GM21367 (cell line): ENCODE measurements around the gene LRP8.
"Not testable (repeated sequence)": the region's sequence is repeated elsewhere in the genome, so short reads cannot be mapped to it uniquely, and the experiment has no call there.

ENCODE experiments used
- ATAC-seq: cut with Tn5 transposase; IDR thresholded peaks from one replicate; pipeline ENCODE4 v1.9.1; 2021; ENCODE audit not compliant: unreplicated experiment

The LRP8 gene

DNA sequence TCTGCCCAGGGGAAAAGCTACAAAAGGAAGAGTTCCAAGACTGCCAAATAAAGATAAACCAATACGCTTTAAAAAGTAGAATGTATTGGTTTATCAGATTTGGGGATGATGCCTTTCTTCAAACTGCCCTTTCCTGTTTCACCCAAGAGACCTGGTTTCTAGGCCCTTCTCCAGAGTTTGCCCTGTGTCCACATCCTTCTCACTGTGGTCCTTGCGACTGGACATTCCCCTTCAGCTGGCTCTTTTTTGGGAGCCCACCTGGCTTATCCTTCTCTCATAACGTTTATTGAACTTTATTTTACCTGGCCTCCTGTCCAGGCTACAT, 106.9 kb downstream of the LRP8 start:
- no peak for ATAC-seq

DNA sequence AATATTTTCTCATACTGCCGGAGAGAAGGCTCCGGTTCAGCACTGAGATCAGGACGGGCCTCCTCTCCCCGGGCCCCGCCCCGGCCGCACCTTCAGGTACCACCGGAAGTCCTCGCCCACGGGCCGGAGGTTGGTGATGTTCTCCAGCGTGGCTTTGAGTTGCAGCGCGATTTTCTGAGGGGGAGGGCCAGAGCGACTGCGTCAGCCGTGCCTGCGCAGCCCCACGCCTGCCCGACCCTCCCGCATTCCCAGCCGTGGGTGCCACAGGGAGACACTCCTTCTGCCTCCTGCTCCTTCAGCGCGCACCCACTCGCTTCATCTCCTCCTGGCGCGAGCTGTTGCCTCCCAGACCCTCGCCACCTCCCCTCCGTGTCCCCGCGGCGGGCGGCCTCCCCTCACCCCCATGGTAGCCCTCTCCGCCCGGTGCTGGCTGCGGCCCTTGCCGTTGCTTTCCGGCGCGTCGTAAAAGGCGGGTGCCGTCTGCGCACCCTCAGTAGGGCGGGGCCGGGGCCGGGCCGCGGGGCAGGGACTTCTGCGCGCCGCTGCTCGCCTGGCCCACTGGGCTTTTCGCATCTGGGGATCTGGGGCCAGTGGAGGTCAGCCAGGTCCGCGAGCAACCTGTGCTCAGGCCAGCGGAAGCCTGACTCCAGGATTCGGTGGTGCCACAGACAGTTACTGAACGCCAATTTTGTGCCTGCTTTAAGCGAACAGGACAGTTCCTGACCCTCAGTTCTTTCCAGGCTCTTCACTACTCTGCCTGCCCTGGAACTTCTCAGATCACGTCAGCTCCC, 107.5 kb downstream of the LRP8 start, which contains the start of gene CZIB:
TSS of gene CZIB (minus strand) at position 464 of the 791 bp plus-strand sequence. CDS start at position 405, 59 bp downstream.
- ATAC-seq, result peak; percentile 91

- no peak for ATAC-seq
Observed at GRCh38 chr1:53219711-53220110, 108.2 kb downstream of the LRP8 start.

DNA sequence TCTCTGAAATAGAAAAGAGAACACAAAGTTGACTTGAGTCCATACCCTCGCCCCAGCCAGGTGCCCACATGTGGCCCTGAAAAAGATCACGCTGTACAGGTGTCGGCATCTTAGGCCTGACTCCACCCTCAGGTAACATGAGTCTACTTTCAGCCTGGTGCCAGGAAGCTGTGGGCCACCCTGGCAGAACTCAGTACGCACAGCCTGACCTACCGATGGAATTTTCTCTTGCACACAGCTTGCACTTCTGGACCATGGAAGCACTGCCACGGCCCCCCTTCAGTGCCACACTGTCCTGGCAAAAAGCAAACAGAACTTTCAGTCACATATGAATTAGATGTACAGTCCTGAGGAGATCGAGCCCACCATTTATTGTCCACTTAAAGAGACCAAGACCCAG, 109.7 kb downstream of the LRP8 start:
- ATAC-seq, result no peak

DNA sequence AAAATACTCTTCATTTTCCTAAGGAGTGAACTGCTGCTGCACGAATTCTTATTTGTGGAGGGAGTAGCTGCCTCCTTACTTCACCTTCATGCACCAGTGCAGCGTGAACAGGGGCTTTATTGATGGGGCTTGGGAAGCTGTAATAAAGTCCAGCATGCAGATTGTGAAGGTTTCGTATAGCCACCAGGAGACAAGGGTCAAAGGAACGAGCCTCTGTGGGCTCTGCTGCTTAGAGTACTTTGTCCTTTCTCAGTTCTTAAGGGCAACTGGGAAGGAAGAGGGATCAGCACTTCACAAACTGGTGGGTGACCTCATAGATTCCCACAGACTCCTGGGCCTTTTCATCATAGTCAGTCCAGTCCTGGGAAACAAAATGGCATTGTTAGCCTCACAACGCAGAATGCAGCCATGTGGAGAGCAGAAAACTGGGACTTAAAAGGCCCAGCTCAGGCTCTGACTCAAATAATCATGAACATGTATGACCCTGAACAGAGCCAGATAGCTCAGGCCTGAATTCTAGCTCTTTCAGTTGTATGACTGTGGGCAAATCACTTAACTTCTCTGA, 113.4 kb downstream of the LRP8 start:
- ATAC-seq, result no peak

DNA sequence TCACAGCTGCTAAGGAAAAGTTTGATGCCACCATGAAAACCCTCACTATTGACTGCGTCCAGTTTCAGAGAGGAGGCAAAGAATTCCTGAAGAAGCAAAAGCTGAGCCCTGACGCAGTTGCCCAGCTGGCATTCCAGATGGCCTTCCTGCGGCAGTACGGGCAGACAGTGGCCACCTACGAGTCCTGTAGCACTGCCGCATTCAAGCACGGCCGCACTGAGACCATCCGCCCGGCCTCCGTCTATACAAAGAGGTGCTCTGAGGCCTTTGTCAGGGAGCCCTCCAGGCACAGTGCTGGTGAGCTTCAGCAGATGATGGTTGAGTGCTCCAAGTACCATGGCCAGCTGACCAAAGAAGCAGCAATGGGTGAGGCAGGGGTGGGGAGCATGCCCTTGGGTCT, 116.9 kb downstream of the LRP8 start:
- ATAC-seq, result no peak

DNA sequence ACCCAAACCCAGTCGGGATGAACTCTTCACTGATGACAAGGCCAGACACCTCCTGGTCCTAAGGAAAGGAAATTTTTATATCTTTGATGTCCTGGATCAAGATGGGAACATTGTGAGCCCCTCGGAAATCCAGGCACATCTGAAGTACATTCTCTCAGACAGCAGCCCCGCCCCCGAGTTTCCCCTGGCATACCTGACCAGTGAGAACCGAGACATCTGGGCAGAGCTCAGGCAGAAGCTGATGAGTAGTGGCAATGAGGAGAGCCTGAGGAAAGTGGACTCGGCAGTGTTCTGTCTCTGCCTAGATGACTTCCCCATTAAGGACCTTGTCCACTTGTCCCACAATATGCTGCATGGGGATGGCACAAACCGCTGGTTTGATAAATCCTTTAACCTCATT, 117.5 kb downstream of the LRP8 start:
- no peak for ATAC-seq

- ATAC-seq, result no peak
Observed at GRCh38 chr1:53207726-53208125, 120.1 kb downstream of the LRP8 start.

DNA sequence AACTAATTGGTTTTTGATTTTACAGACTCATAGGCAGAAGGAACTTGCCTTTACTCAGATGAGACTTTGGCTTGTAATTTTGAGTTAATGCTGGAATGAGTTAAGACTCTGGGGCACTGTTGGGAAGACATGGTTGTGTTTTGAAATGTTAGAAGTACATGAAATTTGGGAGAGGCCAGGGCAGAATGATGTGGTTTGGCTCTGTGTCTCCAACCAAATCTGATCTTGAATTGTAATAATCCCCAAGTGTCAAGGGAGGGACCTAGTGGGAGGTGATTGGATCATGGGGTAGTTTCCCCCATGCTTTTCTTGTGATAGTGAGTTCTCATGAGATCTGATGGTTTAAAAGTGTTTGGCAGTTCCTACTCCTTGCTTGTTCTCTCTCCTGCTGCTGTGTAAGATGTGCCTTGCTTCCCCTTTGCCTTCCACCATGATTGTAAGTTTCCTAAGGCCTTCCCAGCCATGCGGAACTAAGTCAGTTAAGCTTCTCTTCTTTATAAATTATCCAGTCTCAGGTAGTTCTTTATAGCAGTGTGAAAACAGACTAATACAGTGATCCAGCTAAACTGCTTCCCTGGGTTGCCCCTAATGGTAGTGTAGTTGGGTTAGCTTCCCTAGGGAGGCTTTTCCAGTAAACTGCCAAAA, 121.0 kb downstream of the LRP8 start:
- ATAC-seq, result no peak

DNA sequence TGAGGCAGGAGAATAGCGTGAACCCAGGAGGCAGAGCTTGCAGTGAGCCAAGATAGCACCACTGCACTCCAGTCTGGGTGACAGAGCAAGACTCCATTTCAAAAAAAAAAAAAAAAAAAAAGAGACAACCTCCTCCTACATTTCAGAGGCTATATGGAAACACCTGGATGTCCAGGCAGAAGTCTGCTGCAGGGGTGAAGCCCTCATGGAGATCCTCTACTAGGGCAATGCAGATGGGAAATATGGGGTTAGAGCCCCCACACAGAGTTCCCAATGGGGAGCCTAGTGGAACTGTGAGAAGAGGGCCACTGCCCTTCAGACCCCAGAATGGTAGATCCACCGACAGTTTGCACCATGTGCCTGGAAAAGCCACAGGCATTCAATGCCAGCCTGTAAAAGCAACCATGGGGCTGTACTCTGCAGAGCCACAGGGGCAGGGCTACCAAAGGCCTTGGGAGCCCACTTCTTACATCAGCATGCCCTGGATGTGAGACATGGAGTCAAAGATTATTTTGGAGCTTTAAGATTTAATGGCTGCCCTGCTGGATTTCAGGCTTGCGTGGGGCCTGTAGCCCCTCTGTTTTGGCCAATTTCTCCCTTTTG, 121.7 kb downstream of the LRP8 start:
- not testable (repeated sequence) for ATAC-seq

GRCh38 chr1:53205496-53205895, 122.4 kb downstream of the LRP8 start:
- ATAC-seq, result not testable (repeated sequence)

- no peak for ATAC-seq
Observed at GRCh38 chr1:53203466-53203865, 124.4 kb downstream of the LRP8 start.

DNA sequence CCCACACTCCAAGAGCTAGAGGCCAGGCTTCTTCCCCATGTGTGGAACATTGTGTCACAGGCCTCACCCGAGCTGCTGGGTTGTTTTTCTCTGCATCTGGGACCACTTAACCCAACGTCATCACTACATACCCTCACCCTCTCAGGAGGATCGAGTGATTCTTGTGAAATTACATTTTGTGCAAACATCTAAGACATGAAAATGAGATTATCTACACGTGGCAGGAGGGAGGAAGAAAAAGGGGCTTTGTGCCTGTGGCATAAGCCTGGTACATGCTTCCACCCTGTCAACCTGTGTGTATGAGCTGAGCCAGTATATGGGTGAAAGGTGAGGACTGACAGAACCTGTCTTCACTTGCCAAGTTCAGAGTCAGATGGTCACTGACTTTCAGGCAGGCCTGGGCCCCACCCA, 129.6 kb downstream of the LRP8 start:
- ATAC-seq, result no peak

- ATAC-seq, result no peak
Observed at GRCh38 chr1:53197291-53198200, 130.3 kb downstream of the LRP8 start.

GRCh38 chr1:53196485-53197290, 131.2 kb downstream of the LRP8 start, which contains the start of gene CPT2:
CPT2 (plus strand) TSS chr1:53196824; CDS start chr1:53196944, 120 bp downstream.
- ATAC-seq, result peak; percentile 96

DNA sequence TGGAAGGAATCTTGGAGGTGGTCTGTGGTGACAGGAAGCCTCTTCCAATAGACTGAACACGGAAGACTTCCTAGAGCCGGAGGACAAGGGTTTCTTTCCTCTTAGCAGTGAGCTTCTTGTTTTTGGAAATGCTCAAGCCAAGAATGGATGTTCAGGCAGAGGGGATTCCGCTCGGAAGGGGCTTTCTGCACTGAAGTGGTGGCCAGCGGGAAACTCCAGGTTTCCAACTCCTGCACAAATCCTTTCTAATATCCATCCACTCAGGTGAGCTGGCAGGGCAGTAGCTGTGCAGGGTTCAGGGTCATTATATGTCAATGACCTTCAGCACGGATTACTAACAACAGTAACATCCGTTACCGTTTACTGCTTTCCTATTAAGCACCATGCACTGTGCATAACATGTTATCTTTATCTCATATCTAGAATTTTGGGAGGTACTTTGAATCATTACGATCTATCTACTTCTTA, 131.8 kb downstream of the LRP8 start:
- no peak for ATAC-seq

DNA sequence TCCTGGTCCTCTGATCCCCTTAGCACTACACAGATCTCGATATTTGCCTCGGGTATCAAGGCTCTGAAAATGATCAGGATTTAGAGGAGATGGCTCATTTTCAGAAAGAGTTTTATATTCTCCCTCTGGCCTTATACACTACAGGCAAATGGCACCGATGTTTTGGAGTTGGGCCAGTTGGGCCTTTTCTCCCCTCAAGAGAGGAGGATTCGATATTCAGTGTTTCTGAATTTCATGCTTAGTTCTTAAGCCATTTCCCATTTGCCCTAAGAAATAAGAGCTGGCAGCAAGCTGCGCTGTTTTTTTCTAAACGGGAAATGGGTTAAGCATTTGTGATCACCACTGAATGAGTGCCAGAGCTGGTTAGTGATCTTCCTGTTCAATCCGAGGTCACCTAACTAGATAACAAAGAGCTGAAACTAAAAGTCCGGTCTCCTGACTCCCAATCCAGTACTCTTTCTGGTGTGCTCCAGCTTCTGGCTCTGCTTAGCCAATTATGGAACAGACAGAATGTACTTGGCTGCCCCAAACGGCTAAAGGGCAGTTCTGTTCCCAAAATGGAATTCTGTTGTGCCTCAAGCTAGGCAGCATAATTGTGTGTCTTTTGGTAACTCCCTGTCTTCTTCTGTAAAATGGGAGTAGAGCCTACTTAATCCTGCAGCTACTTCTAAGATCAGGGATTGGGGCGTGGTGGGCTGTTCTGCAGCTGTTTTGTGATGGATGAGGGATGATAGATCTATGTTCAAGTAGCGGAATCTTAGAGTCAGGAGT, 132.4 kb downstream of the LRP8 start:
- ATAC-seq, result no peak
